ENCODE data around the gene SBNO2. TPM values are rescaled to one million over a fixed set of nuclear protein-coding genes. Genes with fewer than 3 reads are reported as not detected.

SBNO2 gene
- total and polyA plus RNA-seq, 4 donors: 7.2 to 17.9 (median 11.7) TPM

- no peaks in the 10 kb centered on the region for H3K27me3 ChIP-seq (ENCODE audit: control insufficient read depth, insufficient read depth, low read length)
- H3K4me3 ChIP-seq (ENCODE audit: low read depth, low read length): no peak overlapping the region
- peaks cover 70% of the 10 kb centered on the region for H3K36me3 ChIP-seq (ENCODE audit: control insufficient read depth, insufficient read depth, low read length)
- H3K4me1 ChIP-seq (ENCODE audit: control insufficient read depth, insufficient read depth, low read length): peaks cover 10% of the 10 kb centered on the region
- no peaks in the 10 kb centered on the region for H3K9me3 ChIP-seq (ENCODE audit: control insufficient read depth, insufficient read depth, low read length)
- no peak for DNase-seq (ENCODE audit: low read depth in 4 of 6, low spot score in 6 of 6)
- 89% methylated on average over 22 of the region's 26 CpGs for WGBS (ENCODE audit: insufficient coverage)
- no peak overlapping the region for H3K27ac ChIP-seq (ENCODE audit: low read depth, low read length)
These were observed 11.4 kb downstream of the SBNO2 start for GRCh38 chr19:1162404-1163282.

- no peaks in the 10 kb centered on the region for H3K9me3 ChIP-seq (ENCODE audit: control insufficient read depth, insufficient read depth, low read length)
- WGBS (ENCODE audit: insufficient coverage): 72% methylated on average over 9 of the region's 18 CpGs
- no peak for DNase-seq (ENCODE audit: low read depth in 4 of 6, low spot score in 6 of 6)
- peaks cover 4% of the 10 kb centered on the region for H3K4me1 ChIP-seq (ENCODE audit: control insufficient read depth, insufficient read depth, low read length)
- H3K4me3 ChIP-seq (ENCODE audit: low read depth, low read length): no peak overlapping the region
- H3K27me3 ChIP-seq (ENCODE audit: control insufficient read depth, insufficient read depth, low read length): no peaks in the 10 kb centered on the region
- peaks cover 68% of the 10 kb centered on the region for H3K36me3 ChIP-seq (ENCODE audit: control insufficient read depth, insufficient read depth, low read length)
- H3K27ac ChIP-seq (ENCODE audit: low read depth, low read length): no peak overlapping the region
These were observed 12.4 kb downstream of the SBNO2 start for GRCh38 chr19:1161716-1162115.

DNA sequence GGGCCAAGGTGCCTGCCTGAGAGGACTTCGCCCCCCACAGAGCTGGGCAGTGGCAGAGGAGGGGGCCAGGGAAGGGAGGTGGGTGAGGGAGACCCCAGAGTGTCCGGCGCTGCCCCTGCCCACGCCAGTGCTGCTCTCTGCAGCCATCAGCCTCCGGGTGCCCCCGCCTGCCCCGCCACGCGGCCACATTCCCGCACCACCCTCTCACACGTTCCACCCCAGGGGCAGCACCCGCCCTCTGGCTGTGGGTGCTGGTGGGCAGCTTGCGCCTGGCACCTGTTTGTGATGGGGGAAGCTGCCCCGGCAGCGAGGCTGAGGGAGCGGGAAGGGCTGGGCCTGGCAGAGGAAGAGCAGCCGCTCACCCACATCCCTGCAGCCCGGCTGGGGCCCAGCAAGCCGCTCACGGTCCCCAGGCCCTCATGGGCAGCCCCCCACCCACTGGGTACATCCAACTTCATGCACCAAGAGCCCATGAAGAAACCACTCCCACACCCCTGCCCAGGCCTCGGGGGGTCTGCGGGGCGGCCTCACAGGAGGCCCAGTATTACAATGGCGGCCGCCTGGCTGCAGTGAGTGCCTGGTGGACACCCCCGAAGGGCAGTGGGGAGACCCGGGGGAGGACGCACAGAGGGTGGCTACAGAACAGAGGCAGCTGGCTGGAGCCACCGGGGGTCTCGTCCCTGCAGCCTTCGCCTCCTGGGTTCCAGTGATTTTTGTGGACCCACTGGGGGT is 14.0 kb downstream of the SBNO2 start:
- no peak for DNase-seq (ENCODE audit: low read depth in 4 of 6, low spot score in 6 of 6)
- no peaks in the 10 kb centered on the region for H3K27me3 ChIP-seq (ENCODE audit: control insufficient read depth, insufficient read depth, low read length)
- no peak overlapping the region for H3K27ac ChIP-seq (ENCODE audit: low read depth, low read length)
- H3K4me1 ChIP-seq (ENCODE audit: control insufficient read depth, insufficient read depth, low read length): peaks cover 18% of the 10 kb centered on the region
- peaks cover 72% of the 10 kb centered on the region for H3K36me3 ChIP-seq (ENCODE audit: control insufficient read depth, insufficient read depth, low read length)
- no peak overlapping the region for H3K4me3 ChIP-seq (ENCODE audit: low read depth, low read length)
- 93% methylated on average over 25 of the region's 31 CpGs for WGBS (ENCODE audit: insufficient coverage)
- H3K9me3 ChIP-seq (ENCODE audit: control insufficient read depth, insufficient read depth, low read length): no peaks in the 10 kb centered on the region

DNA sequence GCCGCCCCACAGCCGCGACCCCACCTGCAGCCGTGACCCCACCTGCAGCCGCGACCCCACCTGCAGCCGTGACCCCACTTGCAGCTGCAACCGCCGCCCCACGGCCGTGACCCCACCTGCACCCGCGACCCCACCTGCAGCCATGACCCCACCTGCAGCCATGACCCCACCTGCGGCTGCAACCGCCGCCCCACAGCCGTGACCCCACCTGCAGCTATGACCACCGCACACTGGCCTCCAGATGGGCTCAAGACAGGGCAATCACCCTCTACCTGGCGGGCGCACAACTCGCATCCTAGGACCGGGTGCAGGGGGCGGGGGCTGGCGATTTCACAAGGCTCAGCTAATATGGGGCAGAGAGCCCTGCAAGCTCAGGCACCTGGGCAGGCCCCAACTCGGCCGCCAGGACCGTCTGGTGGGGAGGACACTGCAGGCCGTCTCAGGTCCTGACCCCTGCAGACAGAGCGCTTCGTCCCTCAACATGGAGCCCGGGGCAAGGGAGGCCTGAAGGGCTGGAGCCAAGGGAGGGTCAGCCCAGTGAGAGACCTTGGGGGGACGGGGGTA is 15.1 kb downstream of the SBNO2 start:
- H3K27me3 ChIP-seq (ENCODE audit: control insufficient read depth, insufficient read depth, low read length): no peaks in the 10 kb centered on the region
- H3K27ac ChIP-seq (ENCODE audit: low read depth, low read length): no peak overlapping the region
- H3K9me3 ChIP-seq (ENCODE audit: control insufficient read depth, insufficient read depth, low read length): no peaks in the 10 kb centered on the region
- 96% methylated on average over 29 of the region's 32 CpGs for WGBS (ENCODE audit: insufficient coverage)
- peaks cover 73% of the 10 kb centered on the region for H3K36me3 ChIP-seq (ENCODE audit: control insufficient read depth, insufficient read depth, low read length)
- H3K4me1 ChIP-seq (ENCODE audit: control insufficient read depth, insufficient read depth, low read length): peaks cover 25% of the 10 kb centered on the region
- DNase-seq (ENCODE audit: low read depth in 4 of 6, low spot score in 6 of 6): no peak
- no peak overlapping the region for H3K4me3 ChIP-seq (ENCODE audit: low read depth, low read length)

GRCh38 chr19:1157931-1158884 is 15.9 kb downstream of the SBNO2 start:
- no peak overlapping the region for H3K4me3 ChIP-seq (ENCODE audit: low read depth, low read length)
- no peaks in the 10 kb centered on the region for H3K27me3 ChIP-seq (ENCODE audit: control insufficient read depth, insufficient read depth, low read length)
- H3K9me3 ChIP-seq (ENCODE audit: control insufficient read depth, insufficient read depth, low read length): no peaks in the 10 kb centered on the region
- H3K27ac ChIP-seq (ENCODE audit: low read depth, low read length): no peak overlapping the region
- WGBS (ENCODE audit: insufficient coverage): 91% methylated on average over 69 of the region's 69 CpGs
- peaks cover 70% of the 10 kb centered on the region for H3K36me3 ChIP-seq (ENCODE audit: control insufficient read depth, insufficient read depth, low read length)
- peaks cover 22% of the 10 kb centered on the region for H3K4me1 ChIP-seq (ENCODE audit: control insufficient read depth, insufficient read depth, low read length)
- DNase-seq (ENCODE audit: low read depth in 4 of 6, low spot score in 6 of 6): no peak

- WGBS (ENCODE audit: insufficient coverage): 91% methylated on average over 45 of the region's 46 CpGs
- Histone ChIP-seq H3K36me3 (ENCODE audit: control insufficient read depth, insufficient read depth, low read length) (peaks cover 71% of the 10 kb centered on the region), H3K9me3 (ENCODE audit: control insufficient read depth, insufficient read depth, low read length) (no peaks in the 10 kb centered on the region), H3K27me3 (ENCODE audit: control insufficient read depth, insufficient read depth, low read length) (no peaks in the 10 kb centered on the region), H3K4me1 (ENCODE audit: control insufficient read depth, insufficient read depth, low read length) (peaks cover 27% of the 10 kb centered on the region), H3K27ac (ENCODE audit: low read depth, low read length) (no peak overlapping the region), H3K4me3 (ENCODE audit: low read depth, low read length) (no peak overlapping the region)
- DNase-seq (ENCODE audit: low read depth in 4 of 6, low spot score in 6 of 6): no peak
These were observed 17.0 kb downstream of the SBNO2 start for GRCh38 chr19:1156830-1157615.

DNA sequence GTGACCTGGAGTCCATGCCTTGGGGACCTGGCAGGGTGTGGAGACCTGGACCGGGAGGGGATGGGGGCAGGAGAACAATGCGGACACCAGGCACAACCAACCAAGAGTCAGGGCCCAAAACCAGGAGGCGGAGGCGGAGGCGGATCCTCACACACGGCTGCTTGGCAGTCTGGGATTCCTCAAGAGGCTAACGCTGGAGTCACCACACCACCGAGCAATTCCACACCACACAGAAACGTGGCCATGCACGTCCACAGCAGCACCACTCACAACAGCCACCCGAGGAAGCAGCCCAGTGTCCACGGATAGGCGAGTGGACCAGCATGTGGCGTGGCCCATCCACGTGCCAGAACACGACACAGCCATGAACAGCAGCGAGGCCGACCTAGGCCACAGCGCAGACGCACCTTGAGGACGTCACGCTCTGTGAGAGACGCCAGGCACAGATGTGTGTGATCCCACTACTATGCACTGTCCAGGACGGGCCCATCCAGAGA is 17.7 kb downstream of the SBNO2 start:
- no peak for DNase-seq (ENCODE audit: low read depth in 4 of 6, low spot score in 6 of 6)
- no peak overlapping the region for H3K4me3 ChIP-seq (ENCODE audit: low read depth, low read length)
- peaks cover 78% of the 10 kb centered on the region for H3K36me3 ChIP-seq (ENCODE audit: control insufficient read depth, insufficient read depth, low read length)
- 87% methylated on average over 22 of the region's 24 CpGs for WGBS (ENCODE audit: insufficient coverage)
- H3K4me1 ChIP-seq (ENCODE audit: control insufficient read depth, insufficient read depth, low read length): peaks cover 30% of the 10 kb centered on the region
- H3K9me3 ChIP-seq (ENCODE audit: control insufficient read depth, insufficient read depth, low read length): no peaks in the 10 kb centered on the region
- no peaks in the 10 kb centered on the region for H3K27me3 ChIP-seq (ENCODE audit: control insufficient read depth, insufficient read depth, low read length)
- H3K27ac ChIP-seq (ENCODE audit: low read depth, low read length): no peak overlapping the region

DNA sequence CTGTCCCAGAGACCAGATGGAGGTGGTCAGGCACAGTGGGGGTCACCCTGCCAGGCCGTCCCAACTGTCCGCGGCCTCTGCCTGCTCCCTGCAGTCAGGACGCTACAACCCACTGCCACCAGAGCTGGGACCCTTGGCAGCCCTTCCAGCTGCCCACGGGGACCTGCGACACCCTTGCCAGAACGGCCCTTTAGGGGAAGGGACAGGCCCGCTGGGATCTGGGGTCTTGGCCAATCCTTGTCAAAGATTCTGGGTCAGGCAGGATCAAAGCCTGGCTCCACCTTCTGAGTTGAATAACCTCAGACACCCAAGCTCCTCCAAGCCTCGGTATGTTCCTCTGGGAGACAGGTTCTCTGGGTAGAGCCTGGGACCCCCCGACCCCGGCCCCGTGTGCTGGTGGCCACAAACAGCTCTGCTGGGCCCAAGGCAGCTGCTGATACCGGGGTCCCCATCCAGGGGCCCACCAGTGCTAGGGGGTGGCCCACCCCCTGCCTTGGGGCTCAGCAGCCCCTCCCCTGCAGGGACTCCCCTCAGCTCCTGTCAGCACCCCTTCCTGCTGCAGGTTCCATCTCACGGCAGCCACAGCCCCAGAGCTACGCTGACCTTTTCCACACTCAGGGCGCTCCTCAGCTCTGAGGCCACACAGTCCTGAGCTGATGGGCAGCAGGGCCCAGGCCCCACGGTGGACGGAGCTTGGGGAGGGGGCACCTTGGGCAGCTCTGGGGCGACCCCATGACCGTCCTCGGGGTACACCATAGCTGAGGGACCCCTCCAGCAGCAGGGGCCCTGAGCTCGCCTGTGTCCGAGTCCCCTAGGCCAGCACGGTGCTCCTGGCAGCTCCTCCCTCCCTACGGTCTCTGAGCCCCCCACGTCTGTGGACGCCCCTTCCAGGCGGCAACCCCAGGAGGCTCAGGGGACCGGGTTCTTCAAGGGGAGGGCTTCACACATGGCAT is 18.4 kb downstream of the SBNO2 start:
- WGBS (ENCODE audit: insufficient coverage): 84% methylated on average over 29 of the region's 29 CpGs
- no peak overlapping the region for H3K27ac ChIP-seq (ENCODE audit: low read depth, low read length)
- peaks cover 38% of the 10 kb centered on the region for H3K4me1 ChIP-seq (ENCODE audit: control insufficient read depth, insufficient read depth, low read length)

More for the DNA sequence above, 18.4 kb downstream of the SBNO2 start:
- Histone ChIP-seq H3K9me3 (ENCODE audit: control insufficient read depth, insufficient read depth, low read length) (no peaks in the 10 kb centered on the region), H3K27me3 (ENCODE audit: control insufficient read depth, insufficient read depth, low read length) (no peaks in the 10 kb centered on the region), H3K4me3 (ENCODE audit: low read depth, low read length) (no peak overlapping the region), H3K36me3 (ENCODE audit: control insufficient read depth, insufficient read depth, low read length) (peaks cover 82% of the 10 kb centered on the region)
- no peak for DNase-seq (ENCODE audit: low read depth in 4 of 6, low spot score in 6 of 6)
